ENCODE results near the gene LRP11.
"Not testable (repeated sequence)": the region's sequence is repeated elsewhere in the genome, so short reads cannot be mapped to it uniquely, and the experiment has no call there.

LRP11 gene

DNA sequence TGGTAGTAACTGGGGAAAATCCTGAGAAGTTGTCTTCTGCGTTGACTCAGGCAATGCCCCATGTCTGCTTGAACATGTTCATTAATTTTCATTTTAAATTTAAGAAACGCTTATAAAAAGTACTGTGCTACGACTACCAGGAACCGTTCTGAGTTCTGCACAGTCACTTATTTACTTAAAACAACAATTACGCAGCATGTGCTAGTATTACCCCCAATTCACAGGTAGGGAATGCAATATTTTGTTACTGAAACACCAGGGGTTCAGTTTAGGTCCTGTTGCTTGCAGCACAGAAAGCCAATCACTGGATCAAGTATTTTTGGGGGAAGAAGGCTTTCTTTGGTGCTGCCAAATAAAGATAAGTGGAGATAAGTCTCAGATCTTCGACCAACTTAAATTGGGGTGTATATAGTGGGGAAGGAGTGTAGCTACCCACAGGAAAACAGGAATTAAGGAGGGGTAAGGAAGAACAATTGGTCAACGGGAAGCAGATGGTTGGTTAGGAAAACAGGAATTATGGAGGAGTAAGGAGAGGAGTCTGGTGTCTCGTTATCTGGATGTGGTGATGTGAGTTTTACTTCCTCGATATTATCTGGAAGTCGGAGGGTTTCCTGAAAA is 5.2 kb upstream of the LRP11 start:
- no peak for DNase-seq (ENCODE audit: low read depth)

GRCh38 chr6:149867876-149868640 is 3.9 kb upstream of the LRP11 start:
- no peak for DNase-seq (ENCODE audit: low read depth)

DNA sequence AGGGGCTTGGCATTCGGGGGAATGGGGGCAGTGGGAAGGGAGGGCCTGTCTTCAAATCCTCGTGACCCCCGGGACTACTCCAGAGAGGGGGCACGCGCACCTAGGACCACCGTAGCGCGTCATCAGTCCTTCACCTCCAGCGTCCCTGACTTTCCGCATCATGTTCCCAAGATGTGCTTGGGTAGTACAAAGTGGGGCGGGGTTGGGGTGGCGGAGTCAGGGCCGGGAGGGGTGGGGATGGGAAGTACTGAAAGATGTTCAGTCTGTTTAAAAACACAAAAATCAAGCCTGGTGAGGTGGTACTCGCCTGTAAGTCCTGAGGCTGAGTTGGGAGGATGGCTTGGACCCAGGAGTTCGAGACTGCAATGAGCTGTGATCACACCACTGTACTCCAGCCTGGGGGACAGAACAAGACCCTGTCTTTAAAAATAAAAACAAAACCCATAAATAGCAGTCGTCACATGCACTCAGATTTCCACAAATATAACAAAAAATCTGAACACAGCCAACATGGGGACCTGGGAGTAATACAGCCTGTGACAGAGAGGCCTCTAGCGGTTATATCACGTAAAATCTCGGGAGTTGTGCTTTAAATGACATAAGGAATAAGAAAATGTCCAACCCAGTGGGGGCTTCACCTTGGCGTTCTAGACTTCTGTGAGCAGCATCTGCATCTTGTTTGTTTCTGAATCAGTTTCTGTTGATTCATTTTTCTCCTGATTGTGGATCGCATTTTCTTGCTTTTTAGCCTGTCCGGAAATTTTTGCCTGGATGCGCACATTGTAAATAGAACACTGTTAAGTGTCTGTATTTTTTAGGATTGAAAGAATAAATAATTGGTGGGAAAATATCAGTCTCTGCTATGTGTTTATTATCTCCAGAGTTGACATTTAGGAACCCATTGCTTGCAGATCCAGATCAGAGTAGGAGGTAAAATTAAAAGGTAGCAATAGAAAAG is 698 bp upstream of the LRP11 start:
- no peak for DNase-seq (ENCODE audit: low read depth)

- peak; percentile 20 for DNase-seq (ENCODE audit: low read depth)
Observed at GRCh38 chr6:149862922-149863697, 1.0 kb downstream of the LRP11 start.

DNA sequence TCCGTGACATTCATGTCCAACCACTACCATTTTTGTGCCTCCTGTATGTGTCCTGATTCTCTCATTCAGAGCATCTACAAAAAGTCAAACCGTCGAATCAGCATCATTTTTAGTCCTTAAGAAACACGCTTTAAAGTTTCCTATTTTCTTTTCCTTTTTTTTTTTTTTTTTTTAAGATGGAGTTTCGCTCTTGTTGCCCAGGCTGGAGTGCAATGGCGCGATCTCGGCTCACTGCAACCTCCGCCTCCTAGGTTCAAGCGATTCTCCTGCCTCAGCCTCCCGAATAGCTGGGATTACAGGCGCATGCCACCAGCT is 1.8 kb downstream of the LRP11 start:
- not testable (repeated sequence) for DNase-seq (ENCODE audit: low read depth)

DNA sequence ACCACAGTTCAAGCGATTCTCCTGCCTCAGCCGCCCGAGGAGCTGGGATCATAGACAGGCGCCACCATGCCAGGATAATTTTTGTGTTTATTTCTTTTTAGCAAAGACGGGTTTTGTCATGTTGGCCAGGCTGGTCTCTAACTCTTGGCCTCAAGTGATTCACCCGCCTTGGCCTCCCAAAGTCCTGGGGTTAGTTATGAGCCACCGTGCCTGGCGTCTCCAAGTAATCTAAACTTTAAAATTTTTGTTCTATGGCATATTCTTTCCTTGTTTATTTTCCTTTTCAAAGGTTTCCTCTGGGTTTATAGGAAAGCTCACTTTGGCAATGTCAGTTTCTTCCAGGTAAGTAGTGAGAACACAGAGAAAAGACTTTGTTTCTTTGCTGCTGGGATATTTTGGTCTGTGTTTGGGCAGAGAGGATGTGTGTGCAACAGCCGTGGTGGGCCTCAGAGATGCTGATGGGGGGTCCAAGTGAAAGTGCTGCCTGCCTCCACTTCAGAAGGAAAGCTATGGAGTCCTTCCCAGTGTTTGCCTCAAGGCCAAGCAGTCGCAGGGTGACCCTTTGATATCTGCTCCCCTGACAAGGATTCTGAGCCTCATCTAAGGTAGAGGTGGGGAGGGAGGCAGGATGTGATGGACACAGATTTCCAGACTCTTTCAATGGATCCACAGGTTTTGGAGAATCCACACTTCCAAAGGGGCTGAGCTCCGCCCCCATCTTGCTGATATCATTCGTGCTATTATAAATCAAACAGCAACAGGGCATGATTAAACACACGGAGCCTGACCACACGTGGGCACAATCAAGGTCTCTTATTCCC is 2.3 kb downstream of the LRP11 start:
- no peak for DNase-seq (ENCODE audit: low read depth)

- DNase-seq (ENCODE audit: low read depth) = no peak
Observed at GRCh38 chr6:149860834-149861602, 3.1 kb downstream of the LRP11 start.

DNA sequence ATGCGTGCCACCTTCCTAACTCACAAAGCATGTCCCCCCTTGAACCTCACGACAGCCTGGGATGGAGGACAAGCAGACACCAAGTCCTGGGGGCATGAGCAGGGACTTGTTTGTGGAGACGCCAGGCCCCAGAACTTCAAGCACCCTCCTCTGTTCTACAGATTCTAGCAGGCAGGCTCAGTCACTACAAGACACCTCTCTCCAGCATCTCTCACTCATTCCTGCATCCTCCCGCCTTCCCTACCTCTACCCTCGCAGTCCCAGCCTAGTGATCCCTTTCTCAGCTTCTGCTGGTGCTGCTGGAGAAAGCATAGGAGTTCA is 3.7 kb downstream of the LRP11 start:
- DNase-seq (ENCODE audit: low read depth) = no peak

GRCh38 chr6:149859938-149860337 is 4.2 kb downstream of the LRP11 start:
- no peak for DNase-seq (ENCODE audit: low read depth)

GRCh38 chr6:149859368-149859767 is 4.8 kb downstream of the LRP11 start:
- no peak for DNase-seq (ENCODE audit: low read depth)

DNA sequence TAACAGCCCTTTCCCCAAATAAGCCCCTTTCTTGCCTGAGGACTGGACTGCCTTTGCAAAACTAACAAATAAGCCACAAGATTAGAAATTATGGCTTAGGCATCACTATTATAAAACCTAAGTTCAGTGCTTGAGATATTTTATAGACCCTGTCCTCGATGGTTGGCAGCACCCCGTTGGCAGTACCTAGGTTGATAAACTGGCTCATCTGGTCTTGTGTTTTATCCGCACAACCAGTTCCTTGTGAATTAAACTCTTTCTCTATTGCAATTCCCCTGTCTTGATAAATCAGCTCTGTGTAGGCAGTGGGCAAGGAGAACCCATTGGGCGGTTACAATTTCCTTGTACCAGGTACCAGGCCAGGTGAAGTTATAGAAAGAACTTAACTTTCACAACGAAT is 6.6 kb downstream of the LRP11 start:
- no peak for DNase-seq (ENCODE audit: low read depth)

- DNase-seq (ENCODE audit: low read depth) = no peak
Observed at GRCh38 chr6:149856256-149856994, 7.7 kb downstream of the LRP11 start.

- no peak for DNase-seq (ENCODE audit: low read depth)
Observed at GRCh38 chr6:149855741-149856140, 8.4 kb downstream of the LRP11 start.

- DNase-seq (ENCODE audit: low read depth) = no peak
Observed at GRCh38 chr6:149855040-149855654, 9.0 kb downstream of the LRP11 start.

- no peak for DNase-seq (ENCODE audit: low read depth)
Observed at GRCh38 chr6:149854532-149854931, 9.6 kb downstream of the LRP11 start.

GRCh38 chr6:149854017-149854416 is 10.1 kb downstream of the LRP11 start:
- DNase-seq (ENCODE audit: low read depth) = not testable (repeated sequence)

DNA sequence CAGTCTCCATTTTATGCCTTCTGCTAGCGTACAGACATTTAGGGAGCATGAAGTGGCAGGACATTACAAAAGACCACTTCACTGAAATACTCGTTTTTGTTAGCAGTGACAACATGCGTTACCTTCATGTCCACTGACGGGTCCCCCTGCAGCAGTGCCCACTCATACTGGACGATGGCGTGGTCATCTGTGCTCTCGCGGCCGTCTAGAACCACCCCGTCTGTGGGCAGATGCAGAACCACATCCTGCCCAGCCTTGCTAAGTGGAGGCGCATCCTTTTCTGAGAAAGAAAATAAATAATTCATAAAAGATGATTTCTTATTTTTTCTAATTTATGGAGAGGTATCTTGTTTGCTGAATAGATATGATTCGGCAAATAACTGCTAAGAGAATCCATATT is 11.3 kb downstream of the LRP11 start:
- no peak for DNase-seq (ENCODE audit: low read depth)

DNA sequence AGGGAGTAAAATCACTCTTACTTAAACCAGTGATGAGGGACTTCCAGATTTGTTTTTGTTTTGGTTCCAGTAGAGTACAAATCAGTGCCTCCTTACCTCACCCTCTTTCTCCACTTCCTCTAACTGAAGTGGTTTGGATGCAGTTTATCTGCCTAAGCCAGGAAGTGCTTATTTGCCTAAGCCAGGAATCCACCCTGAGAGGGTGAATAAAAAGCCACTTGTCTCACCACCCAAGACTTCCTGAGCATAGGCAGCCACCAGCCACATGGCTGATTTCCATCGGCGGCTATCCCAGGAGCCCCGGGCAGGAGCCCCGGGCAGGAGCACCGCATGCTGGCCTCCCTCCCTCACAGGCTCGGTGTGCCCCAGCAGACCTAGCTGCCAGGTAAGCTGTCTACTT is 12.0 kb downstream of the LRP11 start:
- no peak for DNase-seq (ENCODE audit: low read depth)

- DNase-seq (ENCODE audit: low read depth) = no peak
Observed at GRCh38 chr6:149851461-149852110, 12.6 kb downstream of the LRP11 start.

Data from activated T-cell treated with anti-CD3 and anti-CD28 coated beads for 48 hours (primary cell).